Upper lobe of right lung (tissue), 1 donor: ENCODE results near the gene C18orf32. TPM values are rescaled to one million over a fixed set of nuclear protein-coding genes. Genes with fewer than 3 reads are reported as not detected.
A peak's percentile ranks its signal among the peaks of the same experiment; 100 is the strongest.
"Not testable (repeated sequence)": the region's sequence is repeated elsewhere in the genome, so short reads cannot be mapped to it uniquely, and the experiment has no call there.

Experiments
- ATAC-seq: fragments of 200-7000 bp; cut with Tn5 transposase; one replicate; pipeline ENCODE4 v1.9.1; 2020; ENCODE audit warnings: mild to moderate bottlenecking, moderate library complexity
- DNase-seq: peaks from one replicate; pipeline ENCODE4 v3.0.0-alpha.2; 2020
- H3K27ac ChIP-seq: fragments of 200-600 bp; one replicate; pipeline ENCODE4 v1.8.0; 2022
- H3K27me3 ChIP-seq: fragments of 200-600 bp; one replicate; pipeline ENCODE4 v1.8.0; 2022; ENCODE audit warnings: mild to moderate bottlenecking
- H3K36me3 ChIP-seq: fragments of 200-600 bp; one replicate; pipeline ENCODE4 v1.8.0; 2022
- H3K4me1 ChIP-seq: fragments of 200-600 bp; one replicate; pipeline ENCODE4 v1.8.0; 2022
- H3K4me3 ChIP-seq: fragments of 200-600 bp; one replicate; pipeline ENCODE4 v1.8.0; 2022; ENCODE audit warnings: mild to moderate bottlenecking
- H3K9me3 ChIP-seq: fragments of 200-600 bp; one replicate; pipeline ENCODE4 v1.8.0; 2022
- intact Hi-C: fragments of 100-400 bp; cut with DNase I; formaldehyde crosslinking; loops from one replicate; pipeline ENCODE4 v1.11.0; 2022
- total RNA-seq: library from RNA; stranded (reverse); fragmentation: NEBNext Ultra II Directional; extraction: Animal tissue kit (Norgen Biotek cat#: 25700); gene quantifications from one replicate; pipeline ENCODE4 v1.2.1, GENCODE V29; 2021
- TF ChIP-seq, protein P1 (sequence below): fragments of 200-600 bp; IDR thresholded peaks from one replicate; pipeline ENCODE4 v1.8.0; 2022; ENCODE audit warnings: antibody characterized with exemption
- donor health status: DM: no; HTN: yes; CAD: no; lungs with severe emphysema.

The C18orf32 gene
- total RNA-seq, 1 donor from 2014 or later, result 53.2 TPM

- H3K9me3 ChIP-seq, result no peaks in the 10 kb centered on the region
- DNase-seq, result no peak
- intact Hi-C loops, result no loop called here
- TF ChIP-seq, protein P1, sequence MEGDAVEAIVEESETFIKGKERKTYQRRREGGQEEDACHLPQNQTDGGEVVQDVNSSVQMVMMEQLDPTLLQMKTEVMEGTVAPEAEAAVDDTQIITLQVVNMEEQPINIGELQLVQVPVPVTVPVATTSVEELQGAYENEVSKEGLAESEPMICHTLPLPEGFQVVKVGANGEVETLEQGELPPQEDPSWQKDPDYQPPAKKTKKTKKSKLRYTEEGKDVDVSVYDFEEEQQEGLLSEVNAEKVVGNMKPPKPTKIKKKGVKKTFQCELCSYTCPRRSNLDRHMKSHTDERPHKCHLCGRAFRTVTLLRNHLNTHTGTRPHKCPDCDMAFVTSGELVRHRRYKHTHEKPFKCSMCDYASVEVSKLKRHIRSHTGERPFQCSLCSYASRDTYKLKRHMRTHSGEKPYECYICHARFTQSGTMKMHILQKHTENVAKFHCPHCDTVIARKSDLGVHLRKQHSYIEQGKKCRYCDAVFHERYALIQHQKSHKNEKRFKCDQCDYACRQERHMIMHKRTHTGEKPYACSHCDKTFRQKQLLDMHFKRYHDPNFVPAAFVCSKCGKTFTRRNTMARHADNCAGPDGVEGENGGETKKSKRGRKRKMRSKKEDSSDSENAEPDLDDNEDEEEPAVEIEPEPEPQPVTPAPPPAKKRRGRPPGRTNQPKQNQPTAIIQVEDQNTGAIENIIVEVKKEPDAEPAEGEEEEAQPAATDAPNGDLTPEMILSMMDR, result no peak
- peaks cover 16% of the 10 kb centered on the region for H3K4me1 ChIP-seq
- H3K27me3 ChIP-seq, result no peaks in the 10 kb centered on the region
- no peak overlapping the region for H3K27ac ChIP-seq
- H3K36me3 ChIP-seq, result no peaks in the 10 kb centered on the region
- no peak overlapping the region for H3K4me3 ChIP-seq
- ATAC-seq, result no peak
Observed at GRCh38 chr18:49461602-49461977, 25.4 kb downstream of the C18orf32 start.

GRCh38 chr18:49460976-49461601, 25.9 kb downstream of the C18orf32 start:
- no peaks in the 10 kb centered on the region for H3K9me3 ChIP-seq
- no peaks in the 10 kb centered on the region for H3K36me3 ChIP-seq
- H3K4me3 ChIP-seq, result peak overlapping the region; percentile 91
- H3K4me1 ChIP-seq, result peaks cover 16% of the 10 kb centered on the region
- intact Hi-C loops, result no loop called here
- ATAC-seq, result no peak
- TF ChIP-seq, protein P1, result no peak
- no peak for DNase-seq
- peak overlapping the region; percentile 84 for H3K27ac ChIP-seq
- H3K27me3 ChIP-seq, result no peaks in the 10 kb centered on the region

DNA sequence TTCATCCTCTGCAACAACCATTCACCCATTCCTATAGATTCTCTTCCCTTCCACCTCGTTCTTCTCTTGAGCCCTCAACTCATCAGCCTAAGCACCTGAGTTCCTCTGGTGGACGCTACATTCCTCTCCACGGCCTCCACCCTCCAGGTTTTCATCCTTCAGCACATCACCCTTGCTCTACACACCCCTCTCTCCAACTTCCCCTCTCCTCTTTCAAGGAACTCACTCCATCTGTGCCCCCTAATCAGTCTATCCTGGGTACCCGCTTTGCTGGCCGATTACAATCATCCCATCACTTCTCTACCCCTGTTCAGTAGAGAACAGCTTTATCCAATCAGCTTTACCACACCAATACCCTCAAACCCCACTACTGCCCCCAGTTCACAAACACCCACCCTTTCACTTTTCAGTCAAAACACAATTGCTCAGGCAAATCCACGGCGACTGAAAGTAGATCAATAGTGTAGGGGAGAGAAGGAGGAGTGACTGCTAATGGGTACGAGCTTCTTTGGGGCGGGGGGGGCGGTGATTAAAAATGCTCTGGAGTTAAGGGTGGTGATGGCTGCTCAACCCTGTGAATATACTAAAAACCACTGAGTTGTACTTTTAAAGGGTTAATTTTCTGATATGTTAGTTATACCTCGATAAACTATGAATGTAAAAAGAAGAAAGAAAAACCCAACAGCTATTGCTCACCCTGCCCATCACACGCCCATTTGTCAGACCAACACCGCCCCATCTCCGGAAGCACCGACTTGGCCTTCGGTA, 27.4 kb downstream of the C18orf32 start:
- Histone ChIP-seq H3K27ac (peak overlapping the region; percentile 84), H3K4me1 (peaks cover 16% of the 10 kb centered on the region), H3K27me3 (no peaks in the 10 kb centered on the region), H3K9me3 (no peaks in the 10 kb centered on the region), H3K4me3 (peak overlapping the region; percentile 91), H3K36me3 (no peaks in the 10 kb centered on the region)
- ATAC-seq (no peak), DNase-seq (no peak)
- TF ChIP-seq, protein P1, result no peak
- intact Hi-C loops, result no loop called here

- H3K4me1 ChIP-seq, result peaks cover 16% of the 10 kb centered on the region
- no peak overlapping the region for H3K27ac ChIP-seq
- ATAC-seq, result no peak
- H3K36me3 ChIP-seq, result no peaks in the 10 kb centered on the region
- TF ChIP-seq, protein P1, result no peak
- intact Hi-C loops, result no loop called here
- H3K27me3 ChIP-seq, result no peaks in the 10 kb centered on the region
- DNase-seq, result no peak
- no peak overlapping the region for H3K4me3 ChIP-seq
- no peaks in the 10 kb centered on the region for H3K9me3 ChIP-seq
Observed at GRCh38 chr18:49457616-49458015, 29.4 kb downstream of the C18orf32 start.

DNA sequence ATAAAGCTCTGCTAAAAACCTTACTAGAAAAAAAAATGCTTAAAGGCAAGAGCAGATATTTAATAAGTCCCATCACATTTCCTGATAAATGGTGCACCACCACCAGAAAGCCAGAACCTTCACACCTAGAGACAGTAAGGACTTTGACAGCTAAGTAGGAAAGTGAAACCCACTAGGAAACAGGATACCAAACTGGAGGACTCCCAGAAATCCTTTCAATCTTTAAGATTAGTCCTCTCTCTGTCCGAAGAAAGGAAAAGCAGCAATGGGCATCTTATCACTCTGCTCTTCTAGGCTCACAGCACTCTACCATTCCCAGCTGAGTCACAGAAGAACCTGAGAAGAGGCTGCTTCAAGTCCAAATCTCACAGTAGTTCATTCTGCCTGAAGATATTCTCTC, 30.2 kb downstream of the C18orf32 start:
- ATAC-seq, result no peak
- Histone ChIP-seq H3K4me3 (no peak overlapping the region), H3K9me3 (no peaks in the 10 kb centered on the region), H3K27ac (no peak overlapping the region), H3K27me3 (no peaks in the 10 kb centered on the region), H3K4me1 (peaks cover 16% of the 10 kb centered on the region), H3K36me3 (no peaks in the 10 kb centered on the region)
- intact Hi-C loops, result no loop called here
- TF ChIP-seq, protein P1, result no peak
- DNase-seq, result no peak

DNA sequence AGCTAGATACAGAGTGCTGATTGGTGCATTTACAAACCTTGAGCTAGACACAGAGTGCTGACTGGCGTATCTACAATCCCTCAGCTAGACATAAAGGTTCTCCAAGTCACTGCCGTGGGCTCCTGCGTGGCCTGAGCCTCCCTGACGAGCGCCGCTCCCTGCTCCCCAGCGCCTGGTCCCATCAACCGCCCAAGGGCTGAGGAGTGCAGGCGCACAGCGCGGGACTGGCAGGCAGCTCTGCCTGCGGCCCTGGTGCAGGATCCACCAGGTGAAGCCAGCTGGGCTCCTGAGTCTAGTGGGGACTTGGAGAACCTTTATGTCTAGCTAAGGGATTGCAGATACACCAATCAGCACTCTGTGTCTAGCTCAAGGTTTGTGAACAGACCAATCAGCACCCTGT, 34.5 kb downstream of the C18orf32 start:
- ATAC-seq, H3K27me3 ChIP-seq, H3K4me3 ChIP-seq, H3K36me3 ChIP-seq, H3K27ac ChIP-seq, intact Hi-C loops, H3K4me1 ChIP-seq, DNase-seq: not testable (repeated sequence)
- peaks cover 28% of the 10 kb centered on the region for H3K9me3 ChIP-seq
